Measurements from ENCODE around the gene DIAPH2. TPM values are rescaled to one million over a fixed set of nuclear protein-coding genes. Genes with fewer than 3 reads are reported as not detected.
A peak's percentile ranks its signal among the peaks of the same experiment; 100 is the strongest.

Gene DIAPH2
- total RNA-seq, 2 experiments from 2014 or later, result 9.1 to 12.4 TPM

- Mint-ChIP-seq H3K27ac (no peak overlapping the region), H3K4me1 (peaks cover 9% of the 10 kb centered on the region), H3K4me3 (no peak overlapping the region), H3K9me3 (ENCODE audit: low read depth) (no peaks in the 10 kb centered on the region), H3K36me3 (ENCODE audit: low read depth) (no peaks in the 10 kb centered on the region), H3K27me3 (no peaks in the 10 kb centered on the region)
- POLR2A ChIA-PET, result no interaction called here
- DNase-seq (no peak), ATAC-seq (no peak)
- intact Hi-C loops (cut with DNase I, micrococcal nuclease), result loop anchor here in 1 of 2 experiments (5.0 kb wide), 1 partner anchor 660 kb away; no protein-coding TSS in a partner anchor
- CTCF ChIA-PET, result no interaction called here
Observed at GRCh38 chrX:97027384-97027922, 342.8 kb downstream of the DIAPH2 start.

- Mint-ChIP-seq H3K9me3 (ENCODE audit: low read depth) (no peaks in the 10 kb centered on the region), H3K36me3 (ENCODE audit: low read depth) (no peaks in the 10 kb centered on the region), H3K27me3 (no peaks in the 10 kb centered on the region), H3K4me3 (no peak overlapping the region), H3K27ac (no peak overlapping the region), H3K4me1 (peaks cover 9% of the 10 kb centered on the region)
- ChIA-PET CTCF (no interaction called here), POLR2A (interaction anchor here (1.2 kb wide), 1 partner anchor 9 kb away, joined by 4 read pairs; no protein-coding TSS in a partner anchor)
- ATAC-seq (peak; percentile 72), DNase-seq (no peak)
- intact Hi-C loops (cut with DNase I, micrococcal nuclease), result loop anchor here in 1 of 2 experiments (10.0 kb wide), 1 partner anchor 534 kb away; no protein-coding TSS in a partner anchor
Observed at GRCh38 chrX:97030463-97030862, 345.8 kb downstream of the DIAPH2 start.

GRCh38 chrX:97030947-97031346, 346.3 kb downstream of the DIAPH2 start:
- no peaks in the 10 kb centered on the region for H3K9me3 Mint-ChIP-seq (ENCODE audit: low read depth)
- intact Hi-C loops (cut with DNase I, micrococcal nuclease), result loop anchor here in 1 of 2 experiments (10.0 kb wide), 1 partner anchor 534 kb away; no protein-coding TSS in a partner anchor
- H3K27ac Mint-ChIP-seq, result peak overlapping the region; percentile 58
- H3K4me3 Mint-ChIP-seq, result no peak overlapping the region
- DNase-seq (no peak), ATAC-seq (no peak)
- H3K36me3 Mint-ChIP-seq (ENCODE audit: low read depth), result no peaks in the 10 kb centered on the region
- ChIA-PET POLR2A (interaction anchor here (1.2 kb wide), 1 partner anchor 9 kb away, joined by 4 read pairs; no protein-coding TSS in a partner anchor), CTCF (no interaction called here)
- H3K4me1 Mint-ChIP-seq, result peaks cover 9% of the 10 kb centered on the region
- no peaks in the 10 kb centered on the region for H3K27me3 Mint-ChIP-seq

- POLR2A ChIA-PET, result interaction anchor here (1.2 kb wide), 1 partner anchor 9 kb away, joined by 4 read pairs; no protein-coding TSS in a partner anchor
- Mint-ChIP-seq H3K27ac (no peak overlapping the region), H3K9me3 (ENCODE audit: low read depth) (no peaks in the 10 kb centered on the region), H3K4me3 (no peak overlapping the region), H3K27me3 (no peaks in the 10 kb centered on the region), H3K4me1 (peaks cover 8% of the 10 kb centered on the region), H3K36me3 (ENCODE audit: low read depth) (no peaks in the 10 kb centered on the region)
- intact Hi-C loops (cut with DNase I, micrococcal nuclease), result loop anchor here (5.0 to 10.0 kb wide), 5 partner anchors 175 to 525 kb away; partner anchors contain the start of gene DIAPH2 (in 1 of the 2)
- peak; percentile 93 for ATAC-seq
- DNase-seq, result peak; percentile 30
- CTCF ChIA-PET, result no interaction called here
Observed at GRCh38 chrX:97039363-97040029, 354.9 kb downstream of the DIAPH2 start.

GRCh38 chrX:97045470-97045869, 360.8 kb downstream of the DIAPH2 start:
- ChIA-PET POLR2A (no interaction called here), CTCF (no interaction called here)
- ATAC-seq, result peak; percentile 39
- H3K27me3 Mint-ChIP-seq, result no peaks in the 10 kb centered on the region
- no peak overlapping the region for H3K4me3 Mint-ChIP-seq
- no peaks in the 10 kb centered on the region for H3K9me3 Mint-ChIP-seq (ENCODE audit: low read depth)
- no peak overlapping the region for H3K27ac Mint-ChIP-seq
- peaks cover 3% of the 10 kb centered on the region for H3K4me1 Mint-ChIP-seq
- intact Hi-C loops (cut with DNase I, micrococcal nuclease), result loop anchor here (2.0 to 10.0 kb wide), 3 partner anchors 165 to 361 kb away; partner anchors contain the start of gene DIAPH2 (in 1 of the 2)
- H3K36me3 Mint-ChIP-seq (ENCODE audit: low read depth), result no peaks in the 10 kb centered on the region
- DNase-seq, result no peak

- H3K9me3 Mint-ChIP-seq (ENCODE audit: low read depth), result no peaks in the 10 kb centered on the region
- no peaks in the 10 kb centered on the region for H3K36me3 Mint-ChIP-seq (ENCODE audit: low read depth)
- DNase-seq (peak; percentile 3), ATAC-seq (peak; percentile 44)
- no peak overlapping the region for H3K4me3 Mint-ChIP-seq
- no peak overlapping the region for H3K27ac Mint-ChIP-seq
- H3K27me3 Mint-ChIP-seq, result no peaks in the 10 kb centered on the region
- ChIA-PET CTCF (interaction anchor here (0.7 kb wide), 1 partner anchor 466 kb away, joined by 5 read pairs; no protein-coding TSS in a partner anchor), POLR2A (no interaction called here)
- H3K4me1 Mint-ChIP-seq, result peaks cover 5% of the 10 kb centered on the region
- intact Hi-C loops (cut with DNase I, micrococcal nuclease), result loop anchor here (10.0 kb wide), 2 partner anchors 168 to 362 kb away; partner anchors contain the start of gene DIAPH2 (in 1 of the 2)
Observed at GRCh38 chrX:97046867-97047266, 362.2 kb downstream of the DIAPH2 start.

- Mint-ChIP-seq H3K27ac (no peak overlapping the region), H3K36me3 (ENCODE audit: low read depth) (no peaks in the 10 kb centered on the region), H3K27me3 (no peaks in the 10 kb centered on the region), H3K4me1 (peaks cover 5% of the 10 kb centered on the region), H3K9me3 (ENCODE audit: low read depth) (no peaks in the 10 kb centered on the region), H3K4me3 (no peak overlapping the region)
- POLR2A ChIA-PET, result no interaction called here
- intact Hi-C loops (cut with DNase I, micrococcal nuclease), result no loop called here
- CTCF ChIA-PET, result no interaction called here
- ATAC-seq (no peak), DNase-seq (no peak)
Observed at GRCh38 chrX:97050392-97050791, 365.8 kb downstream of the DIAPH2 start.

GRCh38 chrX:97057349-97057909, 372.8 kb downstream of the DIAPH2 start:
- ATAC-seq (no peak), DNase-seq (no peak)
- CTCF ChIA-PET, result no interaction called here
- H3K27ac Mint-ChIP-seq, result no peak overlapping the region
- H3K4me3 Mint-ChIP-seq, result no peak overlapping the region
- no peaks in the 10 kb centered on the region for H3K36me3 Mint-ChIP-seq (ENCODE audit: low read depth)
- intact Hi-C loops (cut with DNase I, micrococcal nuclease), result no loop called here
- no peaks in the 10 kb centered on the region for H3K27me3 Mint-ChIP-seq
- POLR2A ChIA-PET, result no interaction called here
- no peaks in the 10 kb centered on the region for H3K4me1 Mint-ChIP-seq
- H3K9me3 Mint-ChIP-seq (ENCODE audit: low read depth), result no peaks in the 10 kb centered on the region

GRCh38 chrX:97060020-97060419, 375.4 kb downstream of the DIAPH2 start:
- Mint-ChIP-seq H3K27ac (no peak overlapping the region), H3K36me3 (ENCODE audit: low read depth) (no peaks in the 10 kb centered on the region), H3K9me3 (ENCODE audit: low read depth) (no peaks in the 10 kb centered on the region), H3K4me3 (no peak overlapping the region), H3K4me1 (no peaks in the 10 kb centered on the region), H3K27me3 (no peaks in the 10 kb centered on the region)
- ChIA-PET CTCF (no interaction called here), POLR2A (no interaction called here)
- DNase-seq (no peak), ATAC-seq (no peak)
- intact Hi-C loops (cut with DNase I, micrococcal nuclease), result no loop called here

GRCh38 chrX:97065066-97065465, 380.4 kb downstream of the DIAPH2 start:
- Mint-ChIP-seq H3K36me3 (ENCODE audit: low read depth) (no peaks in the 10 kb centered on the region), H3K9me3 (ENCODE audit: low read depth) (no peaks in the 10 kb centered on the region), H3K4me1 (no peaks in the 10 kb centered on the region), H3K4me3 (no peak overlapping the region), H3K27ac (no peak overlapping the region), H3K27me3 (no peaks in the 10 kb centered on the region)
- CTCF ChIA-PET, result no interaction called here
- POLR2A ChIA-PET, result no interaction called here
- intact Hi-C loops (cut with DNase I, micrococcal nuclease), result no loop called here
- no peak for DNase-seq
- no peak for ATAC-seq

- Mint-ChIP-seq H3K36me3 (ENCODE audit: low read depth) (no peaks in the 10 kb centered on the region), H3K4me3 (no peak overlapping the region), H3K27ac (no peak overlapping the region), H3K4me1 (no peaks in the 10 kb centered on the region), H3K9me3 (ENCODE audit: low read depth) (no peaks in the 10 kb centered on the region), H3K27me3 (no peaks in the 10 kb centered on the region)
- ChIA-PET POLR2A (no interaction called here), CTCF (no interaction called here)
- no peak for ATAC-seq
- intact Hi-C loops (cut with DNase I, micrococcal nuclease), result no loop called here
- DNase-seq, result no peak
Observed at GRCh38 chrX:97065973-97066372, 381.3 kb downstream of the DIAPH2 start.

- Mint-ChIP-seq H3K27ac (no peak overlapping the region), H3K27me3 (no peaks in the 10 kb centered on the region), H3K9me3 (ENCODE audit: low read depth) (no peaks in the 10 kb centered on the region), H3K36me3 (ENCODE audit: low read depth) (no peaks in the 10 kb centered on the region), H3K4me3 (no peak overlapping the region), H3K4me1 (no peaks in the 10 kb centered on the region)
- ATAC-seq (no peak), DNase-seq (no peak)
- intact Hi-C loops (cut with DNase I, micrococcal nuclease), result no loop called here
- ChIA-PET CTCF (no interaction called here), POLR2A (no interaction called here)
Observed at GRCh38 chrX:97066381-97066780, 381.7 kb downstream of the DIAPH2 start.
